Astrocyte of the hippocampus (primary cell): ENCODE measurements around the gene CACFD1.
"Not testable (repeated sequence)": the region's sequence is repeated elsewhere in the genome, so short reads cannot be mapped to it uniquely, and the experiment has no call there.

ENCODE experiments used
- DNase-seq: peaks from one replicate; pipeline ENCODE4 v3.0.0; 2011; ENCODE audit warnings: low read depth, low spot score

Gene CACFD1

DNA sequence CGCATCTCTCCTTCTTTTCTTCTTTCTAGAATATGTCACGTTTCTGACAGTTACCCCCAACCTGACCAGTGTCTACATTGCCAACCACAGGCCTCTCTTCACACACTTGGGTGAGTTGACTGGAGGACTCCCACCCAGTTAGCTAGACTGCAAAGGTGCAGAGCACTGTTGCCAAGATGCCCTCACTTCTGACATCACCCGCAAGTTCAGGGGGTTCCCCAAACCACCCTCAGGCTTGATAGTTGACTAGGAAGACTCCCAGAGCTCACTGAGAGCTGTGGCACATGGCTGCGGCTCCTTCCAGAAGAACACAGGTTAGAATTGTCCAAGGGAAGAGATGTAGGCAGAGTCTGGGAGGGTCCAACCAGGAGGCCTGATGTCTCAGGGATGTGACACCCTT, 20.4 kb upstream of the CACFD1 start:
- no peak for DNase-seq

DNA sequence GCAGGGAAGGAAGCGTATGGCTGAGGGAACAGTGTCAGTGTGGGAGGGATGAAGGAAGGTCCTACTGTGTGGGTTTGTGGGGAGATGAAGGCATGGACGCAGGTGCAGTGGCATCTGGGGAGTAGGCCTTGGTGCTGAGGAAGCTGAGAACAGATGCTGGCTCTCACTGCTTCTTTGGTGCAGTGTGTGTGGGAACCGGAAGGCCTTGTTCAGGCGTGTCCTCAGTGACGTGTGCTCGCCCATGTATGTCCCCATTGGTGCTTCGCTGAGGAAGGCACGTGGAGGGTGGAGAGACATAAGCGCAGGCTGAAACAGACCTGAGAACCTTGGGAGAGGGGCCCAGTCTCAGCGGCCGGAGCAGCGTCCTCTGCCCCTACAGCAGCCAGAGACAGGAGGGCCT, 18.9 kb upstream of the CACFD1 start:
- DNase-seq = no peak

DNA sequence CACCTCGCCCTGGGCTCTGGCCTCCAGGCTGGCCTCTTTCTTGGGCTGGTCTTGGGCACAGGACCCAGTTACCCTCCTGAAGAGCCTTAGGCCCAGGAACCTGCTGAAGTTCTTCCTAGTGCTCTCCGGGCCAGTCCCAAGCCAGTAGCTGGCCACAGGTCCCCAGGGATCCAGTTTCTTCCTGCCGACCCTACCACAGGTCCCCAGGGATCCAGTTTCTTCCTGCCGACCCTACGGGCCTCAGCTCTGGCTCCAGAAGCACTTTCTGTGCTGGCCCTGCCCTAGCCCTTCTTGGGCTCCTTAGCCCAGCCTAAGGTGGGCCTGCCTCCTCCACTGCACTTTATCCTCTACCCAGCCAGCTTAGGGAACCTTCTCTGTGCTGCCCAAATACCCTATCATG, 18.2 kb upstream of the CACFD1 start:
- DNase-seq = no peak

DNA sequence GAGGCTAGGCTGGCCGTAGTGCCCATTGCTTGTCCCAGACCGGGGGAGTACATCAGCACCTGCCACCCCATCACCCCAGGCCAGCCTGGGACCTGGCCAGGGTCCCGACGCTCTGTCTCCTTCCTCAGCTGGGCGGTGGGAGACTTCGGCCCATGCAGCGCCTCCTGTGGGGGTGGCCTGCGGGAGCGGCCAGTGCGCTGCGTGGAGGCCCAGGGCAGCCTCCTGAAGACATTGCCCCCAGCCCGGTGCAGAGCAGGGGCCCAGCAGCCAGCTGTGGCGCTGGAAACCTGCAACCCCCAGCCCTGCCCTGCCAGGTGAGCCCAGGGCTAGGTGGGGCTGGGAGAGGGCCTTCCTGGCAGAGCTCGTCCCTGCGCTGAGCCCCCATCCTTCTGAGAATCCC, 16.5 kb upstream of the CACFD1 start:
- no peak for DNase-seq

DNA sequence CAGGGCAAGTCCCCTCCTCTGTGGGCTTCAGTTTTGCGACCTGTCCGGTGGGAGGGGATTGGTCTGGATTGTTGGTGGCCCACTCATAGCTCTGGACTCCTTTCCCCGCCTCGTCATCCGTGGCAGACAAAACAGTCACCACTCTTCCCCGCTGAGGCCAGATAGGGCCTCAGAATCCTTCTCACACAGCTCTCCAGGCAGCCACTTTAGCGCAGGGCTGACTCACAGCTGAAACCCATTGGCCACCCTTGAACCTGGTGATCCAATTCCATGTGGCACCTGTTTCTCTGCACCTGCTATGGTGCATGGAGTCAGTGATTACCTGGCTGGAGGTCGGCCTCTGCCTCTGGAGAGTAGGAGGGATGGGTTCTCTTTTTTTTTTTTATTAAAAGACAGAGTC, 15.8 kb upstream of the CACFD1 start:
- DNase-seq = peak; percentile 71

DNA sequence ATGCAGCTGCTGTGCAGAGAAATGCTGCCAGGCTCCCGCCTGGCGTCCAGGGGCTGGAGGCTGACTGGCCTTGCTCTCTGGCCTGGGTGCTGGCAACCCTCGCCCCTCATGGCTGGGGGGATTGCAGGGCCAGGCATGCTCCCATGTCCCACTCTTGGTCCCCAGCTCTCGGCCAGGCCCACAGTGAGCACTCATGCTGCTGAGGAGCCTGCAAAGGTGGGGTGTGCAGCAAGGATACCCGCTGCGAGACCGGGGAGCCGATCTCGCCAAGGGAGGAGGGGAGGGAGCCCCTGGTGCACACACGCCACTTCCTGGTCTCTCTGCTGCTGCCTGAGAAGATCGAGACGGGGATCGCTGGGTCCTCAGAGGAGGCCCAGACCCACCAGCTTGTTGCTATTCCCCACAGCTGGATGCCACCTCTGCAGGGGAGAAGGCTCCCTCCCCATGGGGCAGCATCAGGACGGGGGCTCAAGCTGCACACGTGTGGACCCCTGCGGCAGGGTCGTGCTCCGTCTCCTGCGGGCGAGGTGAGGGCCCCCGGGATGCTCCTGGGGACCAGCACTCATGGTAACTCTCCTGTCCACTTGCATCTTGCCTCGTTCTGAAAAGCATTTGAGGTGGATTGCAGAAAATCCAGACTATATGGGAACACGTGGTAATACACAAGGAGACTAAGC, 14.3 kb upstream of the CACFD1 start:
- DNase-seq = no peak

DNA sequence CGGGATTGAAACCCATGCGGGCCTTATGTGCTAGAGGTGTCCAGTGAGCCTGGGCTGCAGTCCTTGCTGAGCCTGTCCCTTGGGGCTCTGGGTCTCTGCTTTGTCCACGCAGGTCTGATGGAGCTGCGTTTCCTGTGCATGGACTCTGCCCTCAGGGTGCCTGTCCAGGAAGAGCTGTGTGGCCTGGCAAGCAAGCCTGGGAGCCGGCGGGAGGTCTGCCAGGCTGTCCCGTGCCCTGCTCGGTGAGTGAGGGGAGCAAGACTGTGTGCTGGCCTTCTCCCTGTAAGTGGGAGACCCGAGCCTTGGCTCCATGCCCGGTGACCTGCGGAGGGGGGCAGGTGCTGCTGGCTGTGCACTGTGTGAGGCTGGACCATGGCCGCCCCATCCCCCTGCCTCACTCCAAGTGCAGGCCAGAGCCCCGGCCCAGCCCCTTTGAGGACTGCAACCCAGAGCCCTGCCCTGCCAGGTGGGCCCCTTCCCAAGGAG, 11.2 kb upstream of the CACFD1 start:
- no peak for DNase-seq

DNA sequence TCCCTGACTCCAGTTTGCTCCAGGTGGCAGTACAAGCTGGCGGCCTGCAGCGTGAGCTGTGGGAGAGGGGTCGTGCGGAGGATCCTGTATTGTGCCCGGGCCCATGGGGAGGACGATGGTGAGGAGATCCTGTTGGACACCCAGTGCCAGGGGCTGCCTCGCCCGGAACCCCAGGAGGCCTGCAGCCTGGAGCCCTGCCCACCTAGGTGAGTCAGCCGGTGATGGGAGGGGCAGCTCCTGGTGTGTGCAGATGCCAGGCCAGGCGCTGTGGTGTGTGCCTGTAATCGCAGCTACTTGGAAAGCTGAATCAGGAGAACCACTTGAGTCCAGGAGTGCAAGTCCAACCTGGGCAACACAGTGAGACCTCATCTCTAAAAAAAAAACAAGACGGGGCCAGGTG, 10.0 kb upstream of the CACFD1 start:
- DNase-seq = peak; percentile 68

DNA sequence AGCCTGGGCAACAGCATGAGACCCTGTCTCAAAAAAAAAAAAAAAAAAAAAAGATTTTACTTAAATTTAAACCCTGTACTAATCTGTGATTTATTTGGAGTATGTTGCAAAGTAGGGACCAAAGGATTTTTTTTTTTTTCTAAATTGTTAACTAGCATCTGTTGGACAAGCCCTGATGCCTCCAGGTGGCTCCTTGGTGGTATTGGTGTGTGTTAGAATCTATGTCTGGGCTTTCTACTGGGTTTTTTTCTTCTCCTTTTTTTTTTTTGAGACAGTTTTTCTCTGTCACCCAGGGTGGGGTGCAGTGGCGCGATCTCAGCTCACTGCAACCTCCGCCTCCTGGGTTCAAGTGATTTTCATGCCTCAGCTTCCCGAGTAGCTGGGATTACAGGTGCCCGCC, 7.9 kb upstream of the CACFD1 start:
- DNase-seq = not testable (repeated sequence)

DNA sequence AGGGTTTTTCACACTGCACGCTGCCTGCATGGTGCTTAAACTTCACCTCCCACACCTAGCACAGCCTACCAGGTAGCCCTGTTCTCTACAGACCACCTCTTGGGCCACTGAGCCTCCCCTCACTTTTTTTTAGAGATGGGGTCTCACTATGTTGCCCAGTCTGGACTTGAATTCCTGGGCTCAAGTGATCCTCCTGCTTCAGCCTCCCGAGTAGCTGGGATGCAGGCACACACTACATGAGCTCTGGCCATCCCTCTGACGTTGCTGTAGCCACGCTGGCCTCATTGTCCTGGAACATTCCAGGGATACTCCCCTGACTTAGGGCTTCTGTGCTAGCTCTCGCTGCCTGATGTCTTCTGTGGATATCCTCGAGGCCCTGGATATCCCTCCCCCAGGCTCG, 7.2 kb upstream of the CACFD1 start:
- no peak for DNase-seq

DNA sequence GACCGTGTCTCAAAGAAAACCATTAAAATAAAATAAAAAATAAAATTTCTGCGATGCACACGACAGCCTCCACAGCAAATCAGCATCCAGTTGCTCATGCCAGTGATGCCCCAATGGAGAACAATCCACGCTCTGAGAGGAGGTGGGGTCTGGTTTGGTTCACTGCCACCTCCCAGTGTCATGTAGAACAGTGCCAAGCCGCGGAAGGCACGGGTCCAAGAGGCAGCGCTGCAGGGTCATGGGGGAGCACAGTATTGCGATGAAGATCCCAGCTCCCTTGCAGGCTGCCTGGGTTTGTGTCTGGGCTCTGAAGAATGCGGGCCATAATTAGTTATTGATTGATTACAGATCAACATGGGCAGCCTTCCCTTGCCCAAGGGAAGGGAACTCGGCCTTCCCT, 6.1 kb upstream of the CACFD1 start:
- peak; percentile 63 for DNase-seq

DNA sequence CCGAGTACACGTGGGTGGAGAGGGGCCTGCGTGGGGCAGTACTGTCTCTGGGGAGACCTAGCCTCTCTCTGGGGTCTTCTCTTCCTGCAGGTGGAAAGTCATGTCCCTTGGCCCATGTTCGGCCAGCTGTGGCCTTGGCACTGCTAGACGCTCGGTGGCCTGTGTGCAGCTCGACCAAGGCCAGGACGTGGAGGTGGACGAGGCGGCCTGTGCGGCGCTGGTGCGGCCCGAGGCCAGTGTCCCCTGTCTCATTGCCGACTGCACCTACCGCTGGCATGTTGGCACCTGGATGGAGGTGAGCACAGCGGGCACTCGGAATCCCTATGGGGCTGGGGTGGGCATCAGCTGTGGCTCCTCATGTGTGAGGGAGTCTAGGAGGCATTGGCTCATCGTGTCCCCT, 5.5 kb upstream of the CACFD1 start:
- DNase-seq = no peak

DNA sequence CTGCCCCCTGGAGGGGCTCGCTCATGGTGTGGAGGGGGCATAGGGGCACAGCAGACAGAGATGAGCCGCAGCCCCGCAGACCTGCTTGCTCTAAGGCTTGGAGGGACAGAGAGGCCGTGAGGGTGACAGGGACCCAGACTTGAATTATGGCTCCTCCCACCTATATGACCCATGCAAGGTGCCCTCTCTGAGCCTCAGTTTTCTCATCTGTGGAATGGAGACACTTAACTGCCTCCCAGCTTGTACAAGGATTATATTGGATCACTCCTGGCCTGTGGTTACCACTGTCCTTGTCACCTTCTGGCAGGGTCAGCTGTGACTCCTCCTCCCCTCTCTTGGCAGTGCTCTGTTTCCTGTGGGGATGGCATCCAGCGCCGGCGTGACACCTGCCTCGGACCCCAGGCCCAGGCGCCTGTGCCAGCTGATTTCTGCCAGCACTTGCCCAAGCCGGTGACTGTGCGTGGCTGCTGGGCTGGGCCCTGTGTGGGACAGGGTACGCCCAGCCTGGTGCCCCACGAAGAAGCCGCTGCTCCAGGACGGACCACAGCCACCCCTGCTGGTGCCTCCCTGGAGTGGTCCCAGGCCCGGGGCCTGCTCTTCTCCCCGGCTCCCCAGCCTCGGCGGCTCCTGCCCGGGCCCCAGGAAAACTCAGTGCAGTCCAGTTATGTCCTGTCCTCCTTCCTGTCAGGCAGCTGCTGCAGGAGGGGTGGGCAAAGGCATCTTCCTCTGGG, 4.7 kb upstream of the CACFD1 start:
- DNase-seq = no peak

DNA sequence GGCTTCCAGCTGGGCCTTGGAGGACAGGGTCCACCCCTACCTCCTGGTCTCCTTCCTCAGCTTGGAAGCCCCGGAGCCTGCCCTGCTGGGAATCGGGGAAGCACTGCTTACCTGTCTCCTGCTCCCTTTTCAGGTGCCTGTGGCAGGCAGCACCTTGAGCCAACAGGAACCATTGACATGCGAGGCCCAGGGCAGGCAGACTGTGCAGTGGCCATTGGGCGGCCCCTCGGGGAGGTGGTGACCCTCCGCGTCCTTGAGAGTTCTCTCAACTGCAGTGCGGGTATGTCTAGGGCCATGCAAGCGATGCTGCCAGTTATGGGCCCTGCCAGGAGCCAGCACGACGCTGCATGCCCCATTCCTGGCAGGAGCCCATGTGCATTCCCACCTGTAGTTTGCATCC, 3.8 kb upstream of the CACFD1 start:
- DNase-seq = no peak

DNA sequence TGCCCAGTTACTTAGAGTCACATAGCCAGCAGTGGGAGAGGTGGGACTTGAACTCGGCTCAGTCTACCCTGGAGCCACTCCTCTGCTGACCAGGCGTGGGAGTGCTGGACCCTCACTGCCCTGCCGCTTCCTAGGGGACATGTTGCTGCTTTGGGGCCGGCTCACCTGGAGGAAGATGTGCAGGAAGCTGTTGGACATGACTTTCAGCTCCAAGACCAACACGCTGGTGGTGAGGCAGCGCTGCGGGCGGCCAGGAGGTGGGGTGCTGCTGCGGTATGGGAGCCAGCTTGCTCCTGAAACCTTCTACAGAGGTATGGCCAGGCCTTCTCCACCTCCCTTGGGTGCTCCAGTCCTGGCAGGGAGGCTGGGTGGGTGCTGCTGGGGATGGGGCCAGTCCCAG, 3.4 kb upstream of the CACFD1 start:
- DNase-seq = no peak

DNA sequence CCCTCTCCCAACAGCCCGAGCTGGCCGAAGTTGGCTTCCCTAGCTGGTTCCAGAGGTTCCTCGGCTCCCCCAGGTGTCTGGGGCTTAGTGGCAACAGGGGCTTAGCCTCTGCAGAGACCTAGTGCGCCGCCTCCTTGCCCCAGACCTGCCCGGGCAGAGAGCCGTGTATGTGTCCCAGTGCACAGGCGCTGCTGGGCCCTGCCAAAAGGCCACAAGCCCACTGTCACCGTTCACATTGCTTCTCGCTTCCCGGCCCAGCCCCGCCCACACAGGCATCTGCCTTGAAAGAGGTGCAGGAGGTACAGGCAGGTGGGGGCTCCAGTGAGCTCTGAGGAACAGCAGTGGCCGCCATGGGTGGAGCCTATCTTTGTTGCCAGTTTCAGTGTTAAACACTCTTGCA, 2.5 kb upstream of the CACFD1 start:
- no peak for DNase-seq

DNA sequence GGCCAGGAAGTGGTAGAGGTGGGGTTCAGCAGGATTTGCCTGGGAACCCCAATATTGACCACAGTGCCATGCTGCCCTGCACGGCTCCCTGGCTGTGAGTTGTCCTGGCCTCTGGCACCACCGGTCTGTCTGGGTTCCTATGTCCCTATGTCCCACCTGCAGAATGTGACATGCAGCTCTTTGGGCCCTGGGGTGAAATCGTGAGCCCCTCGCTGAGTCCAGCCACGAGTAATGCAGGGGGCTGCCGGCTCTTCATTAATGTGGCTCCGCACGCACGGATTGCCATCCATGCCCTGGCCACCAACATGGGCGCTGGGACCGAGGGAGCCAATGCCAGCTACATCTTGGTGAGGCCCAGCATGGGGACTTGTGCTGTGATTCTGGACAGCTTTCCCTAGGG, 2.0 kb upstream of the CACFD1 start:
- DNase-seq = no peak

DNA sequence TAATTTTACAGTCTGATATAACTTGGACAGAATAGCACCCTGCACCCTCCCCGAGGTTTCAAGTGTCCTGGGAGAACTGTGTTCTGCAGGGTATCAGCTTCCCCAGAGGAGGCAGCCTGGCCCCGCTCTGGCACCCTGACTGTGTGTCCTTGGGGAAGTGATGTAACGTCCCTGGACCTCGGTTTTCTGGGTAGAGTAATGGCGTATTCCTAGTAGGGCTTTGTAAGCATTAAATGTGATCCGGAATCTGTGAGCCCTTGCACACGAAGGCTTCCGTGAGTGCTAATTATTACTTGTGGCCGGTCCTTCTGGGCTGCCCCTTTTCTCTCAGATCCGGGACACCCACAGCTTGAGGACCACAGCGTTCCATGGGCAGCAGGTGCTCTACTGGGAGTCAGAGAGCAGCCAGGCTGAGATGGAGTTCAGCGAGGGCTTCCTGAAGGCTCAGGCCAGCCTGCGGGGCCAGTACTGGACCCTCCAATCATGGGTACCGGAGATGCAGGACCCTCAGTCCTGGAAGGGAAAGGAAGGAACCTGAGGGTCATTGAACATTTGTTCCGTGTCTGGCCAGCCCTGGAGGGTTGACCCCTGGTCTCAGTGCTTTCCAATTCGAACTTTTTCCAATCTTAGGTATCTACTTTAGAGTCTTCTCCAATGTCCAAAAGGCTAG, 1.0 kb upstream of the CACFD1 start:
- DNase-seq = no peak

DNA sequence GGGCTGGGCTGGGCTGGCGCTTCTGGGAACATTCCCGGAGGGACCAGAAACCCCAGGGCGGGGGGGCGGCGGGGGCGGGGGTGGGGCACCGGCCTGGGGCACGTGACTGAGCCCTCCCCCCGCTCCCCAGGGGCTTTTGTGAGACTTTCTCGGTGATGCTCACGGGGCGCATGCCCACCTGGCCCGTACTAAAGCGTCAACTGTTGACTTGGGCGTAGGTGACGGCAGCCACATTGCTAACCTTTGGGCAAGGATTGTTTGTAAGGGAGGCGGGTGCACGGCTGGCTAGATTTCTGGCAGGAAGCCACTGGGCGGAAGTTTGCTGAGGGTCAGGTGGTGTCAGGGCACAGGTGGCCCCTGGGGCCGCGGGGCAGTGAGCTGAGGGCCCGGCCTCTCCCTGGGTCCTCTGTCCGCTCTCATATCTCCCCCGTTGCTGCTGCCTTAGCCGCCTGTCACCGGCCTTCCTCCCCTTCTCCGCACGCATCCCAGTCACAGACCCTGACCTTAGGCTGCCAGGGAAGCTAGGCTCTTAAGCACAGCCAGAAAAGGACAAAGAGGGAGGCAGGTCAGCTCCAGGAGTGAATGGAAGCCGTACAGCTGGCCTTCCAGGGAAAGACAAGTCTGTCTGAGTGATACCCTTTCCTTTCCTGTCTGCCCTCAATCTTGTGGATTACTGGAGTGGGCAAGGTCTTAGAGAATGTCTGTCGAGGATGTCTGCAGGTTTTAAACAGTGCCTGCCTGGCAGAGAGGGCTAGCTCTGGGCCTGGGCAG, 812 bp downstream of the CACFD1 start:
- no peak for DNase-seq

DNA sequence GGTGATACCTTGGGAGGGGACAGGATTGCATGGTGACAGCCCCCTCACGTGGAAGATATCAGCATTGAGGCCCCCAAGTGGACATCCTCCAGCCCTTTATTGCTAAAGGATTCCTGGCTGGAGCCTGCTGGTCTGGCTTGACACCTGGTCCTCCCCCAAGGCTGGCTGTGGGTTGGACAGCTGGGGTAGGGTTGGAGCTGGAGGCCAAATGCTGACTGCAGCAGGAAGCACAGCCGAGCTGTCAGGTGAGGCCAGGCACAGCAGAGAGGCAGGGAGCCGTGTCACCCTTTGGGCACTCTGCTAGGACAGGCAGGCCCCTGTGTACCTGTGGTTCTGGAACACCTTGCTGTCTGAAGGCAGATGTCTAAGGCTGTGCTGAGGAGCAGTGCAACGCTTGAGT, 2.2 kb downstream of the CACFD1 start:
- DNase-seq = no peak

DNA sequence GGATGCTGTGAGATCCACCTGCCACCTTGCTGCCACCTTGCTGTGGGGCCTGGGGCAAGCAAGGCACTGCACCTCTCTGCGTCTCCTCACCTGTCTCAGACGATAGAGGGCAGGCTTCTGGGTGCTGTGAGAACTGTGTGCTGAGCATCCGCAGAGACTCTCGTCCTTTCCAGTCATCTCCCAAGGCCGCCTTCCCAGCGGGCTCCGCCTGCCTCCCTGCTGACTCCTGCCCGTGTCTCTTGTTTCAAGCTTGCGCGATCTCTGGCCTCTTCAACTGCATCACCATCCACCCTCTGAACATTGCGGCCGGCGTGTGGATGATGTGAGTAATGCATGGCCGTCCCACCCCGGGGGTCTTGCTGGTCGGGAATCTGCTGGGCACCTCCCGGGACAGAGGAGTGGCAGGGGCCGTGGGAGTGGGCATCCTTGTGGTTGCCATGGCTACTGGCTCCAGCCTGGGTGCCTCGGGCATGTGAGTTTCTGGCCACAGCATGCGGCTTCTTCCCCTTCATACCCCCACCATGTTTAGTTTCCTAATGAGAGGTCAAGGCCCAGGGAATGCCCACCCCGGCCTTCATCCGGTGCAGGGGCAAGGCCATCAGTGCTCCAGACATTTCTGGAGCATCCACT, 3.6 kb downstream of the CACFD1 start:
- DNase-seq = no peak
